NT2/D1 (cell line): ENCODE data around the gene RNF157.

Experiments used
- DNase-seq: peaks from one replicate; pipeline ENCODE4 v3.0.0-alpha.2; 2011; ENCODE audit warnings: low read depth, low spot score
- H3K27me3 ChIP-seq: 2 replicates; pipeline ENCODE4 v1.6.0; 2011; ENCODE audit warnings: mild to moderate bottlenecking; ENCODE audit not compliant: insufficient read length, insufficient read depth
- H3K36me3 ChIP-seq: 2 replicates; pipeline ENCODE4 v1.6.1; 2011; ENCODE audit warnings: mild to moderate bottlenecking, low read length, mixed read lengths; ENCODE audit not compliant: insufficient read depth, insufficient read length
- H3K4me1 ChIP-seq: 2 replicates; pipeline ENCODE4 v1.5.1; 2011; ENCODE audit not compliant: insufficient read depth, insufficient read length
- H3K4me3 ChIP-seq: 2 replicates; pipeline ENCODE4 v1.5.1; 2011; ENCODE audit warnings: low read depth; ENCODE audit not compliant: insufficient read length
- H3K9ac ChIP-seq: 2 replicates; pipeline ENCODE4 v1.6.0; 2011; ENCODE audit warnings: low read depth; ENCODE audit not compliant: insufficient read length
- H3K9me3 ChIP-seq: 2 replicates; pipeline ENCODE4 v1.5.1; 2011; ENCODE audit warnings: mild to moderate bottlenecking, low read length; ENCODE audit not compliant: insufficient read depth
- SUZ12 ChIP-seq: IDR thresholded peaks from 2 replicates; pipeline ENCODE4 v1.6.1; 2011; ENCODE audit not compliant: insufficient read length, insufficient read depth; ENCODE audit errors: extremely low read depth
- YY1 ChIP-seq: IDR thresholded peaks from 2 replicates; pipeline ENCODE4 v1.6.1; 2011; ENCODE audit not compliant: insufficient read length, insufficient read depth
- ZNF274 ChIP-seq: IDR thresholded peaks from 2 replicates; pipeline ENCODE4 v1.6.1; 2011; ENCODE audit warnings: mild to moderate bottlenecking, low read depth, low read length

The RNF157 gene

DNA sequence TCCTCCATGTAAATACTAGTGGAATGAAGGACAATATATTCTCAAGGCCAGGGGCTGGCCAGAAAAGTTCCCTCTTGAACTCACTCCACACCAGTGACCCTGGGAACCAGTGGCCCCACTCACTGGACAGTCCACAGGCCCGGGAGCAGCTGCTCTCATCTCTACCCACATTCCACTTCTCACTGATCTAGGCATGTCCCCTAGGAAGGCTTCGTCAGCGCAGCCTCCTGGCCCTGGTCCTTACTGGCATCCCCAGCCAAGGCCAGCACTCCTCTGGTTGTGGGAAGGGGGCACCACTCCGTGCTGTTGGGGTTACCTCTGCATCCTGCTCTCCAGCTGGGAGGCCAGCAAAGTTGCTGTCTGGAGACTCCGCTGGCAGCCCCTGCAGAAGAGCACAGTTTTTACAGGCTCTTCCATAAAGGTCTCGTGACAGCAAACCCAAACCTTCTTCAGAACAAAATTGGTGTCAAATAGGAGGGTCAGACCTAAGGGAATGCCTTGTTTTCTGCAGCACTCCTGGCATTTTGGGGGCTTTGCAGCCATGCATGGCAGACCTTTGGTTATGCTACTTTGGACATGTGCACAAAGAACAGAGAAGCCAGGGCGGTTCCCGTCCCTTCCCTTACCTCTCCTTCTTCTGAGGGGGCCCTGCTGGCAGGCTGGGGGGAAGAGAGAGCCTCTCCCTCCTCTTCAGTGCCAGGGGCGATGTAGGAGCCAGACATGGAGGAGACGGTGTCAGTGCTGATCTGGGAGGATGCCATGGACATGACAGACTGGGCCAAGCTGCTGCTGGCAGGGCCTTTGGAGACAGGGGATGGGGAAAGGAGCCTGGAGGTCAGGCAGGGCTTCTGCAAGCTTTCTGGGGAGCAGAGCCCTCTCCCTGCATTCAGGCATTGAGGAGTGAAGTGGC lies 85.1 kb downstream of the RNF157 start:
- Histone ChIP-seq H3K9ac (no peak overlapping the region), H3K4me3 (no peak overlapping the region), H3K4me1 (peaks cover 16% of the 10 kb centered on the region), H3K27me3 (no peaks in the 10 kb centered on the region), H3K36me3 (peaks cover 2% of the 10 kb centered on the region), H3K9me3 (no peaks in the 10 kb centered on the region)
- TF ChIP-seq SUZ12 = no peak
- TF ChIP-seq ZNF274 = no peak
- TF ChIP-seq YY1 = no peak
- DNase-seq = no peak

DNA sequence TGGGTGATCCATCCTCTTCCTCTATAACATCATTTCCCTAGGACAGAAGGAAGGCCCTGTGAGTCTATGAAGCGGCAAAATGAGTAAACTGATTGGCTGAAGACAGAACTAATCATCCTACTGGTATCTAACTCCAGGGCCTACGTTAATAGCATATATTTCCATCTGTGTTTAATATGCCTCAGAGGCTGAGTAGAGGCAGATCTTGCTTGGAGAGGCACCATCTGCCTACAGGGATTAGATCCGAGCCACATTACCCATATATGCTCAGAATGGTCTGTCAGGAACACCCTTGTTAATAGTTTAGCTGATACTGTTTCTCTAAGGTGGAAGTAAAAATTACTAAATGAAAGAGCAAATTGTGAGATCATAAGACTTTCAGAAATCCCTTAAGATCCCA lies 86.0 kb downstream of the RNF157 start:
- Histone ChIP-seq H3K4me3 (no peak overlapping the region), H3K4me1 (peaks cover 16% of the 10 kb centered on the region), H3K27me3 (no peaks in the 10 kb centered on the region), H3K9ac (no peak overlapping the region), H3K9me3 (no peaks in the 10 kb centered on the region), H3K36me3 (peaks cover 2% of the 10 kb centered on the region)
- TF ChIP-seq YY1 = no peak
- TF ChIP-seq SUZ12 = no peak
- TF ChIP-seq ZNF274 = no peak
- DNase-seq = no peak

DNA sequence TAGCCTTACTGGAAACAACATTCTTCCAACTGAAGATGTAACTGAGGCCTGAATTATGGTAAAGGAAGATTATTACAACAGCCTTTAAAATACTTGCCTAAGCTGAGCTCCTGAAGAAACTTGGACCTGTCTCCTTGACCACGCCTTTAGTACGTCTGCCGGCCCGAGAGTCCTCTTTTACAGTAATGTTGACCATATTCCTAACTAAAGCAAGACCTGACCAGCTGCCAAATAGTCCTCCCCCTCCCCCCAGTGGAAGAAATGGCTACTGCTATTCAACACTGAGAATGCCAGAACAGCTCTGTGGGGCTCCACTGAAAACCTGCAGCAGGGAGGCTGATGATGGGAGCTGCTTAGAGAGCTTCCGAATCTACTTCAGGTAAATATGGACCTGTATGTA lies 86.7 kb downstream of the RNF157 start:
- DNase-seq = no peak
- Histone ChIP-seq H3K36me3 (peaks cover 2% of the 10 kb centered on the region), H3K9ac (no peak overlapping the region), H3K4me3 (no peak overlapping the region), H3K9me3 (no peaks in the 10 kb centered on the region), H3K27me3 (no peaks in the 10 kb centered on the region), H3K4me1 (peaks cover 16% of the 10 kb centered on the region)
- TF ChIP-seq SUZ12 (no peak), ZNF274 (no peak), YY1 (no peak)

DNA sequence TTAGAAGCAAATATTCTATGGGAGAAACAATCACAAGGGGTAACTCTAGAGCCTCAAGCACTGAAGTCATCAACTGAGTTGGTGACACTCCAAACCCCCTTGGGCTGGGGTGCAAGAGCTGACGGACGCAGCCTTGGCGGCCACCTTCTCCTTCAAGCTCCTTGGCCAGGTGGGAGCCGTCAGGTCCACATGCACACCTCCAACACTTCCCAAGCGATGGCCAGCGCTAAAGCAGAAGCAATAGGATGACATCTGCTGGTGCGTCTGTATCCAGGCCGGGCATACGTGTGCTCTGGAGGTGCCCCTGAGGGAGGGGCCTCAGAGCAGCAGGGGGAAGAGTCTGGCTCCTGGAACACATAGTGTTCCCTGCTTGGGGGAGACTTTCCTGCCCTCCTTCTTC lies 87.1 kb downstream of the RNF157 start:
- Histone ChIP-seq H3K27me3 (no peaks in the 10 kb centered on the region), H3K9ac (no peak overlapping the region), H3K9me3 (no peaks in the 10 kb centered on the region), H3K4me3 (no peak overlapping the region), H3K4me1 (peaks cover 16% of the 10 kb centered on the region), H3K36me3 (peaks cover 2% of the 10 kb centered on the region)
- no peak for TF ChIP-seq SUZ12
- TF ChIP-seq YY1 = no peak
- no peak for TF ChIP-seq ZNF274
- no peak for DNase-seq

DNA sequence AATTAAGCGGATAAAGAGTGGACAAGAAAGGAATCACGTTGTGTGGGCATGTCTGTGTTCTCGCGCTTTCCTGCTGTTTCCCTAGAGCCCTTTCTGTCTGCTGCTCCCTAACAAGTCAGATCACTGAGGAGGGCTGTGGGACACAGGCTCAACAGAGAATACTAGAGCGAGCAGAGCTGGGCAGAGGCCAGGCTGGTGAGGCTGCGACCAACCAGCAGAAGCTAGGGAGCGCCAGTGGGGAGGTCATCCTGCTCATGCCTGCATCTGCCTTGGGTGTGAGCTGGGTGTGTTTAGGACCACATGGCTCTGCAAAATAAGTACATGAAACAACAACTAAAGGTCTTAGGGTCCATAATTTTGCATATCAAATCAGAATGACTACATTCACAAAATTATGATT lies 87.7 kb downstream of the RNF157 start:
- peaks cover 2% of the 10 kb centered on the region for H3K36me3 ChIP-seq
- no peaks in the 10 kb centered on the region for H3K27me3 ChIP-seq
- no peak overlapping the region for H3K9ac ChIP-seq
- no peak overlapping the region for H3K4me3 ChIP-seq
- no peak for TF ChIP-seq SUZ12
- no peak for TF ChIP-seq YY1
- no peak for TF ChIP-seq ZNF274
- H3K4me1 ChIP-seq = peaks cover 16% of the 10 kb centered on the region
- H3K9me3 ChIP-seq = no peaks in the 10 kb centered on the region
- no peak for DNase-seq

DNA sequence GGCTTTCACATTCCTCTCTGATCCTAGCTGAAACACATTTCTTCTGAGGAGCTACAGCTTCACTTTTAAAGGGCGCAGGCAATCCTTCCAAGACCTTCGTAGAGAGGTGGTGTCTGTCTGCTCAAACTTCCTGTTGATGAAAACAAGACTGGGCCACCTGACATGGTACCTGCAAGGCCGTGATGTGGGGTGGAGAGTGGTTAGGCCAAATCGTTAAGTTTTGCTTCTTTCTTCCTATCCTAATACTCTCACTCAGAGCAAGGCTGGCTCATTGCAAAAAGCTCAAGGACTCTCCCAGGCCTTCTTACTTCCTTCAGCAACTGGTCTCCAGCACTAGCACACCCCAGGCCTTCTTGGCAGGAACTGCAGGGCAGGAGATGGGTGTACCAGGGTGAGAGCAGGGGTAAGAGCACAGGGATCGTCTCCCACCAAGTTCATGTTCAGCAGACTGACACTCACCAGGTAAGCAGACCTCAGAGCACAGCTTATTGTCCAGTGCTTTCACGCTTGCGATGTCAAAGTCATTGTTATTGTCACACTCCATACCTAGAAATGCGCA lies 88.3 kb downstream of the RNF157 start:
- no peak for DNase-seq
- Histone ChIP-seq H3K4me3 (no peak overlapping the region), H3K9me3 (no peaks in the 10 kb centered on the region), H3K36me3 (peaks cover 2% of the 10 kb centered on the region), H3K9ac (no peak overlapping the region), H3K27me3 (no peaks in the 10 kb centered on the region), H3K4me1 (peaks cover 16% of the 10 kb centered on the region)
- TF ChIP-seq ZNF274 (no peak), YY1 (no peak), SUZ12 (no peak)
